CD1c-positive myeloid dendritic cell (primary cell): Measurements from ENCODE around the gene USP40.
A peak's percentile ranks its signal among the peaks of the same experiment; 100 is the strongest.

Source experiments
- DNase-seq: peaks from one replicate; pipeline ENCODE4 v3.0.0-alpha.2; 2016; ENCODE audit errors: extremely low spot score

USP40 gene

DNA sequence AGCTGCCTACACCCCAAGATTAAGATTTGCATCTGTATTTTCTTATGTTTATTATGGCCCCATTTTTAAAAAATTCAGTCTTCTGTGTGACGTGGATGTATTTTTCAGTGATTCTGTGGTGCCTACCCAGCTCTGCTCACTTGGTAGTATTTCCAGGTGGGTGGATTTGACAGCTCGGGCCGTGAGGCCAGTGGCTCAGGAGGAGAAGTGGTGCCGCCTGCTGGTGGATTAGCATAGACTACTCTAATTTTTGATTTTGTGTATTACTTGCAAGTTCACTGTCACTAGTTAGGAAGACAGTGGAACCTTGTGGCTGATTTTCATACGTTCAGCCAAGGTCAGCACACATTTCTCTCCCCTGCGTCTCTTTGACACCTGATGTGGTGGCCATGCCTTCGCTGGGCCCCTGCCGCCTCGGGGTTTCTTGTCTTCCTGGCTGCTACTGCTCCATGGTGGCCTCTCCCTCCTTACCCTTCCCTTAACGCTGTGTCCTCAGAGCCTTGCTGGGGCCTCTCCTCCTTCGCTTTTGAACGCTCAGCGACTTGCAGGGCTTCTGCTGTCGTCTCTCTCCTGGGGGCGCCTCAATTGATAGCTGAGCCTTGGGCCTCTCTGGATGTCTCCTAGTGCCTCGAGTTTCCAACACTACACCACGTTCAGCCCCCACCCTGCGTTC, 122.9 kb downstream of the USP40 start:
- DNase-seq: peak; percentile 77

DNA sequence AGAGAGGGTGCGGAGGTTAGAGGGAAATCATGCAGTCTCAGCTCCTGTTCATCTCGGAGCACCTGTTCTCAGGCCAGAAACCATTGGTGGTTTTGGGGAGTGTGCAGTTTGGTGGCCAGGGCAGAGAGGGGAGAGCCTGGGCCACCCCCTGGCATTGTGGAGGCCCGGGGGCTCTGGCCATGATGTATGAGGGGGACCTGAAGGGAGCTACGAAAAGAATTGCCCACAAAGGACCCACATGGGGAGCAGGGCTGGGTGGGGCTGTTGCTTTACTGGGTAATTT, 124.6 kb downstream of the USP40 start:
- no peak for DNase-seq

DNA sequence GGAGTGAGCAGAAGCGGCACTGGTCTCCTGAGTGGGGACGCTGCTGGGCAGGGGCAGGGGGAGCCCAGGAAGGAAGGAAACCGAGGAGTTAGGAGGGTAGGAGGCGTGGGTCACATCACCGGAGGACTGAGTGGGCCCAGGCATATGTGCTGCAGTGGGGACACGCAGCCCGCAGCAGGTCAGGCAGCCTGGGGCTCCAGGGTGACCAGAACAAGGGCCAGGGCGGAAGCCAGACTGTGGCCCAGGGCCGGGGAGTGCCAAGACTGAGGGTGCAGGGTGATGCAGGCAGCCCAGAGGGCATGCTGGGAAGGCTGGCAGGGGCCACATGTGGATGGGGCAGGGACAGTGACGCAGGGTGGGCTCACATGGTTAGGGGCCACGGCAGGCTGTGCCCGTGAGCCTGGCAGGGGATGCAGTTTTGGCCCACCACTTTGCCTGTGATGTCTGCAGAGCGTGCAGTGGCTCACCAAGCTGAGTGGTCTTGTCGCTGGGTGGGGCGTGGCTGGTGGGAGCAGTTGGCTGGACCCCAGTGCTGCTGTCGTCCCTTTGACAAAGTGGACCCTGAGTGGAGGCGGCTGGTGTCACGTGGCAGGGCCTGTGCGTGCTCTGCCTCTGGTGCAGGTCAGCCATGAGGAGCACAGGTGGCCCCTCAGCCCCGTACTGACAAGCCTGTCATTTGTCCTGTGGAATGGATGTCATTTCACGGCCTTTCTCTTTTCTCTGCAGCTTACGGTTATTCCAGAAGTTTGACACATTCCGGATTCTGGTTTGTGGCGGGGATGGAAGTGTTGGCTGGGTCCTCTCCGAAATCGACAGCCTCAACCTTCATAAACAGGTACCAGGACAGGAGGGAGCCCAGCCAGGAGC, 125.2 kb downstream of the USP40 start:
- no peak for DNase-seq

GRCh38 chr2:233440714-233441113, 125.9 kb downstream of the USP40 start:
- no peak for DNase-seq

DNA sequence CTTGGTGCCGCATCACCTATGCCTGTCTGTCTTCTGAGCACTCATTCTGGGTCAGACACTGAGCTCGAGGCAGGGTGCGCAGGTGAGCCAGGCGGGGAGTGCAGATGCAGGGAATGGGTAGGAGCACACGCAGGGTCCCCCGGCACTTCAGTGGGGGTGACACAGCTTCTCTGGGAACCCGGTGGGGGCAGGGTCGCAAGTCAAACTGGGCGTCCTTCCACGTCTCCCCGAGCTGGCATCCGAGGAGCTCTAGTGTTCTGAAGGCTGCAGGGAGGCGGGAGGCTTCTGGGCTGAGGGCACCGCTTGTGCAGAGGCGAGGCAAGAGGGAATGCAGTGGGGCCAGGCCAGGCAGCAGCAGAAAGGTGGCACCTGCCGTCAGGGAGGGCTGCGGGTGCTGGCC, 126.3 kb downstream of the USP40 start:
- no peak for DNase-seq

DNA sequence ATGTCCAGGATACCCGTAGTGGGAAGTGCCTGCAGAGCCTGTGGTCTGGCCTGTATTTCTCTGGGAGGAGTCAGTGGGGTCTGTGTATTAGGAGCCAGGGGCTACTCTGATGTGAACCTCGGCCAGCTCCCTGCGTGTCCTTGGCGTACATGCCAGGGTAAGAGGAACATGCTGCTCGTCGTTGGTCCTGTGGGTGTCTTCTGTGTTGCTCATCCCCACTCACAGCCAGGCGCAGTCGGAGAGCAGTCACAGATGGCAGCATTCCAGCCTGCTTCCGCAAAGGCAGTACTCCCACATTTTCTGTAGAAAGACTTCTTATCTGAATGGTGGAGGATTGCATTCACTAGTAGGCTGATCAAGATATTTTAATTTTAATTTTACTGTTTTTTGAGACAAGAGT, 127.4 kb downstream of the USP40 start:
- peak; percentile 48 for DNase-seq

GRCh38 chr2:233438573-233439147, 127.9 kb downstream of the USP40 start:
- DNase-seq: no peak

GRCh38 chr2:233437439-233437955, 129.1 kb downstream of the USP40 start:
- no peak for DNase-seq

DNA sequence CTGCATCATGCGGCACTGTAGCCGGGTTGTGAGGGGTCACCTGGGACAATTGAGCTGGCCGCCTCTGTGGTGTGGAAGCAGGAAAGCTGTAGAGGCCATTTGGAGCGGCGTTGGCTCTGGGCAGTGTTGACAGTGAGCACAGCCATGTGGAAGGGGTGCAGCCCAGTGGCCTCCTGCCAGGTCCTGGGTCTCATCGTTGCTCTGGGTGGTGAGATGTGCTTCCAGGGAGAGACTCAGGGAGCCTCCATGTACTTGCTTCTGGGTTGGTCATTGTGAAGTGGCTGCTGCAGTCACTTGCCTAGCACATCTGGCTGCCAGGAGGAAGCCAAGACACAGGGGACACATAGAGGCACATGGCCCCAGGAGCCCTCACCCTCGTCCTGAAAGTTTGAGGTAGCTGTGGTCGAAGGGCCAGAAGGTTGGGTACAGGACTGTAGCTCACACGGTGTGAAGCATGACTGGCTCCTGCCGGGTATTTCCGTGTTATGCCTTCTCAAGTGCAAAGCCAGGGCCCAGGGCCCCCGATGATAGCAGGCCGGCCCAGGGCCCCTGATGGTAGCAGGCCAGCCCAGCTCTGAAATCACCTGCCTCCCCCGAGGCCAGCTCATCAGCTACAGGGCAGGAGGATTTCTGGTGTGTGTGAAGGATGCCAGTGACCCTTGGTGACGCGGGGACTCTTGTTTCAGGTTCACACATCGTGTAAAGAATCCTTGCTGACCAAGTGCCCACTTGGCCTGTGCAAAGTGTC, 129.7 kb downstream of the USP40 start:
- DNase-seq: no peak

DNA sequence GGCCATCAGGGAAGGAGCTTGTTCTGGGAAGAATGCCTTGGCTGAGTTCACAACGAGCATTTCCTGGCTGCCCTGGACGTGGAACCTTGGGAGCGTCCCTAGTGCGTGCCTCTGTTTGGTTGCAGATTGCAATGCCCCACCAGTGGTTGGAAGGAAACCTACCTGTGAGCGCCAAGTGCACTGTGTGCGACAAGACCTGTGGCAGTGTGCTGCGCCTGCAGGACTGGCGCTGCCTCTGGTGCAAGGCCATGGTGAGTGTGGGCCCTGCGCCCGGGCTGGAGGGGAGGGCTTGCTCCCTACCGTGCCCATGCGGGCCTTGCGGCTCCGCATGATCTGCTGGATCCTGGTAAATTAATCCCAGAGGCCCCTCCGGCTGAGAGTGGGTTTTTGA, 130.4 kb downstream of the USP40 start:
- DNase-seq: no peak

DNA sequence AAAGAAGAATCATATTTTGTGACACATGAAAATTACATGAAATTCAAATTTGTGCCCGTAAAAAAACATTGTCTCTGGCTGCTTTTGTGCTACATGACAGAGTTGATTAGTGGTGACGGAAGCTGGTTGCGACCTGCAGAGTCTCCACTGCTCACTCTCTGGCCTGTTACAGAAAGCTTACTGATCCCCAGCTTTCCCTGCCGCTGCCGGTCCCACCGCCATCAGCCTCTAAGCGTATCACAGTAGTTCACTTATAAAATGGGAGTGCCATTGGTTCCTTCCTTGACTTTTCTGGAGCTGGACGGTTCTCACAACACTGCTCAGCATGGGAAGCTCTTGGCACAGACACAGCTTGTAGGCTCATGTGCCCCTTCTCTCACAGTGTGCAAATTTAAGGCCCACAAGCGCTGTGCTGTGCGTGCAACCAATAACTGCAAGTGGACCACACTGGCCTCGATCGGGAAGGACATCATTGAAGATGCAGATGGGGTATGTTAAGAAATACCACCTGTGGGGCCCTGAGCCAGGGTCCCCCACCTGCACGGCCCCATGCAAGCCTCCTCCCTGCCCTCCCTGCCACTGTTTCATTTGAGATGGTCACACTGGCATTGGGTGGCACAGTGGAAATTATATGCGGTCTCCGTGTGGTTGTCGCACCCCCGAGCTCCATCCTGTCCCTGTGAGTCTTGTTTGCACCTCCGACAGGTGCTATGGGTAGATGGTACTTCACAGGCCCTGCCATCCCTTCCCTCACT, 131.0 kb downstream of the USP40 start:
- no peak for DNase-seq

DNA sequence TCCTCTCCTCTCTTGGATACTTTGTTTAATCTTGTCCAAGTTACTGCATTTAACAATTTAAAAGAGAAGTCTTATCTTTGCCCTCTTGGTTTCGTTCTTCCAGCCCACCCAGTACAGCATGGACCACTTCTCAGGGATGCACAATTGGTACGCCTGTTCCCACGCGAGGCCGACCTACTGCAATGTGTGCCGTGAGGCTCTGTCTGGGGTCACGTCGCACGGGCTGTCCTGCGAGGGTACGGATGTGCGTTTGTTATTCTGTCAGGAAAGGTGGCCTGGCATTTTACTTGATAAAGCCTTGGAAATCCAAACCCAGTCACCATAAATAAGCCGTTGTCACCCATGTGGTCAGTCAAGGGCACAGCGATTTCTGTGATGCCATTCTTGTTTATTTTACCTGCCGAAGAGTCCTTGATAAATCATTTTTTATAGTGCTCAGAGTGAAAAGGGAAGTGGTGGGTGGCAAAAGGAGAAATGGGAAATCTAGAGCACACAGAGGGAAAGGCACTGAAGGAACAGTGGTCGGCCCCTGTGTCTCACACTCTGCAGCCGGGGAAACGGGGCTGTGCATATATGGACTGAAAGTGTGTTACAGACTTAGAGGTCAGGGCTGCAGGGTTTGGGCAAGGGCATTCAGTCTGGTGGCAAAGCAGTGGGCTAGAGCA, 131.8 kb downstream of the USP40 start:
- peak; percentile 56 for DNase-seq

- DNase-seq: no peak
These were observed 132.8 kb downstream of the USP40 start for GRCh38 chr2:233433794-233434193.

DNA sequence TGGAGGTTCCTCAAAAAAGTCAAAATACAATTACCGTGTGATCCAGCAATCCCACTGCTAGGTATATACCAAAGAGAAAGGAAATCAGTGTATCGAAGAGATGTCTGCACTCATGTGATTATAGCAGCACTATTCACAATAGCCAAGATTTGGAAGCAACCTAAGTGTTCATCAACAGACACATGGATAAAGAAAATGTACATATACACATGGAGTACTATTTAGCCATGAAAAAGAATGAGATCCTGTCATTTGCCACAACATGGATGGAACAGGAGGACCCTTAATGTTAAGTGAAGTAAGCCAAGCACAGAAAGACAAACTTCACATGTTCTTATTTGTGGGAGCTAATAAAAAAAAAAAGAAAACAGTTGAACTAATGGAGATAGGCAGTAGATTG, 133.6 kb downstream of the USP40 start:
- DNase-seq: no peak

- no peak for DNase-seq
These were observed 135.9 kb downstream of the USP40 start for GRCh38 chr2:233430651-233431050.

GRCh38 chr2:233430081-233430480, 136.5 kb downstream of the USP40 start:
- no peak for DNase-seq

DNA sequence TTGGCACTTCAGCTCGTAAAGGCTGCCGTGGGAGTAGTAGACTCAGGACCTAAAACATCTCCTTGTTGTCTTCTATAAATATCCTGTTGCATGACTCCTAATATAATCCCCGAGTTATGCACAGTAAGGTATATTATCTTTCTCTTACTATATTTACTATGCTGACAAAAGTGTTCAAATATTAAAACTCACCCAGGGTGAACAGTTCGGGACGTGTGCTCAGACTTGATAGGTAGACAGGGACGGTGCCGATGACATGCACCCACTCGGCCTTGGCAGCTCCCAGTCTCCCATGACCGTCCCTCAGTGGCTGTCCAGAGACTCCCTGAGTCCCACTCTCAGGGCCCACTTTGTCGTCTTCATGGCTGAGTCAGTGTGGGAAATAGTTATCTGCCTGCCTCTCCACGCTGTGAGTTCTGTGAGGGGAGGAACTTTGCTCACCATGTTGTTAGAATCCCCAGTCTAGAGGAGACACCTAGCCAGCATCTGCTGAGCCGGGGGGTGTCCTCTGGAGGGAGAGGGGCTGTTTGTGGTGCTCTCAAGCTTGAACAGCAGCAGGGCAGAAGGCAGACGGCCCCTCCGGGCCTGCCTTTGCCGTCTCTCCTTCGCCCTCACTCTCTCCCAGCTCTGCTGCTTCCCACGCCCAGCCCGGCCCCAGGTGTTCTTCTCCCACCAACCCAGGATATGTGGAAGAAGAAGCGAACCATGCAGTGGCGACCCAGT, 137.2 kb downstream of the USP40 start:
- no peak for DNase-seq

DNA sequence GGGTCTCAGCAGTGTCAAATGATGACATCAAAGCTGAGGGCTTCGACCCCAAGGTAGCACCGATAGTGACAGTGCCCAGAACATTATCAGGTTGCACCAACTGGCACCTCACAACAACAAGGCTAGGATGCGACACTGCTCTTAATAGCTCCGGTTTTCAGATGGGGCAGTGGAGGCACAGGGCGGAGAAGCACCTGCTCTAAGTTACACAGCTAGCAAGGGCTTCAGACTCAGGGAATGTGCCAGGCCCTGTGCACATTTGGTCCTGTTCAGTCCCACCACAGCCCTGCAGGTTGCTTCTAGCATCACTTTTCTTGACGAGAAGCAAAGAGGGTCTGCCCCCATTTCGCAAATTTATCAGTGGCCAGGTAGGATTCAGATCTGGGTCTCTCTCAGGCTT, 138.1 kb downstream of the USP40 start:
- DNase-seq: no peak

DNA sequence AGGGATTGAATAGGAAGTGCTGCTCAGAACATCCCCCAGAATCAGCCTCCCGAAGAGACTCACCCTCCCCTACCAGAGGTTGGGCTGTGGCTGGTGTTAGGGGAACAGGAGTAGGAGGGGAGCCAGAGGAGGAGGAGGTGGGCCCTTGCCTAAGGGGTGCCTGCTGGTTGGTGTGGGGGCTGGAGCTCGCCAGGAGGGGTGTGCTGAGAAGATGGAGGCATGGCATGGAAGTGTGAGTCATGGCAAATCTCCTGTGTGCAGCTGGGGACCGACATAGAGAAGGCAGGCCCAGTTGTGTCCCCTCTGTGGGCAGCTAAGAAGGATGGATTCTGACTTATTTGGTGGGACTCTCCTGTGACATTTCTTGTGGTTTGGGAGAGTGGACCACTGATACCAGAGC, 138.6 kb downstream of the USP40 start:
- no peak for DNase-seq

DNA sequence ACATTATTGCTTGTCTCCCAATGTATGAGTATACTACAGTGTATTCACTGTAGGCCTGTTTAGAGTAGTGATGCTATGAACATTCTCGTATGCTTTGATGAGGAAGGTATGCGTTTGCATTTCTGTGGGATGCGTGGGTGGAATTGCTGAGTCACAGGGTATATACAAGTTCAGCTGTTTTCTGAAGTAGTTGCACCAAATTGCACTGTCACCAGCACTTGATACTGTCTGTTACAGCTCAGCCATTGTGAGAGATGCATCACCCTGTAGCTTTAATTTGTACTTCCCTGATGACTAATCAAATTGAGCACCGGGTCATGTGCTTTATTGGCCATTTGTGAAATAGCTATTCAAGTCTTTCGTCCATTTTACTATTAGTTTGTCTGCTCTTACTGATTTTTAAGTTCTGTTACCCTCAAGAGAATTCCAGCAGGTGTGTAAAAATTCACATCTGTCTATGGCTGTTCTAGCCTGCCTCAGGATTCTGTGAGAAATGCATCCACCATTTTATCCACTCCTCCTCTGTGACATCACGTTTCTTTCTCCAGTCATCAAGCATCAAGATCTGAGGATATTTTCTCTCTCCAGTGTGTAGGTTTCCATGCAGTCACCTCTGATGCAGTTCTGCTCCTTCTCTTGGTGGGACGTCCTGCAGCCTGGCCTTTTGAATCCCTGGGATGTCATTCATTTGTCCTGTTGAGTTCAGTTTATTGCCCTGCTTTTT, 139.8 kb downstream of the USP40 start:
- peak; percentile 45 for DNase-seq
